Fibroblast of skin of left biceps (primary cell): ENCODE measurements around the gene CLDN19.

Source experiments
- DNase-seq, 2 experiments: peaks; one replicate each; pipeline ENCODE4 v3.0.0-alpha.2; 2013; ENCODE audit warnings: low read depth in 2 of 2

Gene CLDN19

GRCh38 chr1:42700006-42700405 is 40.0 kb downstream of the CLDN19 start:
- DNase-seq, result no peak

- no peak for DNase-seq
Measured at GRCh38 chr1:42698081-42698813, 41.8 kb downstream of the CLDN19 start.

- no peak for DNase-seq
Measured at GRCh38 chr1:42692911-42693310, 47.1 kb downstream of the CLDN19 start.

GRCh38 chr1:42692461-42692860 is 47.6 kb downstream of the CLDN19 start:
- DNase-seq, result no peak

GRCh38 chr1:42691157-42691498 is 48.9 kb downstream of the CLDN19 start:
- no peak for DNase-seq

GRCh38 chr1:42690477-42691156 is 49.4 kb downstream of the CLDN19 start:
- no peak for DNase-seq

- no peak for DNase-seq
Measured at GRCh38 chr1:42689912-42690311, 50.1 kb downstream of the CLDN19 start.

GRCh38 chr1:42686418-42686817 is 53.6 kb downstream of the CLDN19 start:
- no peak for DNase-seq

GRCh38 chr1:42684139-42684538 is 55.9 kb downstream of the CLDN19 start:
- no peak for DNase-seq
